SH-SY5Y (cell line): ENCODE results near the gene IL18R1.

Source experiments
- GATA2 ChIP-seq: IDR thresholded peaks from 2 replicates; pipeline ENCODE4 v1.6.1; 2011; ENCODE audit warnings: mild to moderate bottlenecking, low read depth, low read length
- GATA3 ChIP-seq: IDR thresholded peaks from 2 replicates; pipeline ENCODE4 v1.6.1; 2011; ENCODE audit warnings: low read depth, mild to moderate bottlenecking, low read length, moderate library complexity

DNA sequence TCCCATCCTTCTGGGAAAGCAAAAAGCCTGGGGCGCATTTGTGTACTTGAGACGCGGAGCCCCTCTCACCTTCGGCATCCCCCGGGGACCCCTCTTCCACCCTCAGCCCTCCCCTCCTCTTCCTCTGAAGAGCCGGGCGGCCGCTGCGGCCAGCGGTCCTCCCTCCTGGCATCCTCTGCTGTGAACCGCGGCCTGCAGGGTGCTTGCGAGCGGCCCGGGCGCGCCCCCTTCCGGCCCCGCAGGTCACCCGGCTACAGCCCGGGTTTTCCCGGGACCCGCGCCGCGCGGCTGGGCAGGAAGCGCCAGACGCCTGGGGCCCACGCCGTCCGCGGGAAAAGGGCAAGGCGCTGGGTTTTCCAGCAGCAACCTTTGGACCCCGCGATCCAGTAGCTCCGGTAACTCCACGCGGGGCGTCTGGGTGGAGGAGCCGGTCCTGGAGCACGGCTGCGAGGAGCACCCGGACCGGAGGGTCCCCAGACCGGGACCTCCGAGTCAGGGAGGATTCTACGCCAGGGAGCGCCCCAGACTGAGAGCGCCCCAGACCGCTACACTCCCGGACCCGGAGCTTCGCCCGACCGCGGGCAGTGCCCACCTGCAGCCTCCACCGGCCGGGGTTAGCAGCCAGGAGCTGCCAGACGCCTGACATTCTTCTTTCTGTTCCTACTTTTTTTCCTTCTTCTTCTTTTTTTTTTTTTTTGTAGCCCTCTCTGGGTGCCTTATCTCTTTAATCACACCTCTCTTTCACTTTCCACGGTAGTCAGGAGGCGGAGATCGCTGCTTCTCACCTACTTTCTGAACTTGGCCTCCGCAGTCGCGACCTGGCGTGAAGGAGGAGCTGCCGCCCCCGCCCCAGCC lies at the start of gene IL18R1:
- no peak for TF ChIP-seq GATA2
- no peak for TF ChIP-seq GATA3
